SK-N-MC (cell line): Measurements from ENCODE around the gene TBC1D22B.

Experiments used
- EZH2 ChIP-seq: fragments of 200-600 bp; sonication (generic); IDR thresholded peaks from one replicate; pipeline ENCODE4 v1.6.1; 2017; ENCODE audit warnings: antibody characterized with exemption
- FOXP2 ChIP-seq: optimal IDR thresholded peaks from 2 replicates; pipeline ENCODE3; 2011; ENCODE audit warnings: mild to moderate bottlenecking, moderate library complexity; ENCODE audit not compliant: insufficient read depth; ENCODE audit errors: extremely low read length, control extremely low read depth
- POLR2AphosphoS5 ChIP-seq: IDR thresholded peaks from 2 replicates; pipeline ENCODE4 v1.6.1; 2012; ENCODE audit warnings: mild to moderate bottlenecking, low read depth, low read length, borderline replicate concordance

DNA sequence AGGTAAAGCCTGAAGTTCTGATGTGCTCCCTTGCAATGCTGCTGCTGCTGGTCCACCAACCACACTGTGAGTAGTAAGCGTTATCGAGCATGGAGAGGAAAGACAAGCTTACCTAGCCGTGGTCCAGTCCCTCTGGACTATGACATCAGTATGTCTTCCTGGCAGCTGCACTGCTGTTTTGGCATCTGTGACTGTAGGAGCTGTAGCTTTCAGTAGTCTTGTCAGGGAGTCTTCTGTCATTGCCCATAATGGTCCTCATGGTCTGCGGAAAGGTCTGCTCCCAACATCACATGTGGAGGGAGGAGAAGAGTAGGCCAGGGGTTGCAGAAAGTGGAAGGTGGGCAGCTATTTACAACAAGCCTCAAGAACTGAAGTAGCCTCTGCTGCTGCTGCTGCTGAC is 27.2 kb downstream of the TBC1D22B start:
- TF ChIP-seq POLR2AphosphoS5: no peak
- no peak for TF ChIP-seq EZH2
- TF ChIP-seq FOXP2: no peak
